ENCODE results near the gene ADAMTS14. TPM values are rescaled to one million over a fixed set of nuclear protein-coding genes. Genes with fewer than 3 reads are reported as not detected.

Gene ADAMTS14
- total RNA-seq, 1 experiment from 2014 or later: 1.6 TPM

- TF ChIP-seq CTCF (conservative IDR thresholded peaks at IDR 0.05): no peak
- DNase-seq: no peak
- no peaks in the 10 kb centered on the region for H3K9me3 ChIP-seq (ENCODE audit: control insufficient read depth, low read depth, low read length)
- H2AFZ ChIP-seq (ENCODE audit: low read length): no peak overlapping the region
- H3K56ac ChIP-seq (ENCODE audit: insufficient read length, low read depth, low read length): no peak overlapping the region
- no CpG with 5 or more reads among the region's 4 CpGs for WGBS (ENCODE audit: extremely low coverage, insufficient read length, low lambda C conversion rate)
- H3K79me2 ChIP-seq (ENCODE audit: insufficient read depth, low read length): no peaks in the 10 kb centered on the region
- H4K5ac ChIP-seq (ENCODE audit: insufficient read length, low read depth, low read length): no peak overlapping the region
- no peak overlapping the region for H4K8ac ChIP-seq (replicated peaks; ENCODE audit: insufficient read length, low read depth, low read length)
- H3K36me3 Mint-ChIP-seq (ENCODE audit: insufficient read depth in 1 of 3, low read depth in 3 of 3): peaks cover 8 to 18% (median 17%) of the 10 kb centered on the region in 3 experiments; a peak in 6 of 7 replicates
- H3K14ac ChIP-seq (ENCODE audit: insufficient read depth, low read length): no peak overlapping the region
- H3K4ac ChIP-seq (ENCODE audit: low read depth, low read length): no peak overlapping the region
- no peak overlapping the region for H2BK5ac ChIP-seq (ENCODE audit: insufficient read length, low read length)
- no peak overlapping the region for H2AK5ac ChIP-seq (ENCODE audit: insufficient read length, low read length)
- H3K27me3 Mint-ChIP-seq (ENCODE audit: low read depth): peaks cover 5% of the 10 kb centered on the region
- no peaks in the 10 kb centered on the region for H3K23me2 ChIP-seq (ENCODE audit: insufficient read length, low read depth, low read length, poor library complexity, severe bottlenecking)
- no peak overlapping the region for H3K4me2 ChIP-seq (ENCODE audit: insufficient read depth, insufficient read length, low read length)
- no peak overlapping the region for H2BK12ac ChIP-seq (ENCODE audit: insufficient read length, low read depth, low read length)
- H3K18ac ChIP-seq (ENCODE audit: insufficient read length, low read depth, low read length): no peak overlapping the region
- no peak overlapping the region for H2BK15ac ChIP-seq (ENCODE audit: low read depth, low read length)
- H3K27me3 ChIP-seq (ENCODE audit: insufficient read depth, low read length): no peaks in the 10 kb centered on the region
- no peaks in the 10 kb centered on the region for H4K20me1 ChIP-seq (ENCODE audit: control insufficient read depth, insufficient read depth, insufficient read length)
- H3K4me1 ChIP-seq (ENCODE audit: insufficient read depth, low read length): no peaks in the 10 kb centered on the region
- no peaks in the 10 kb centered on the region for H3K79me1 ChIP-seq (ENCODE audit: insufficient read depth, low read depth, low read length, poor library complexity, severe bottlenecking)
- no peak overlapping the region for H3K27ac Mint-ChIP-seq
- H2BK120ac ChIP-seq (ENCODE audit: low read depth, low read length, poor library complexity, severe bottlenecking): no peak overlapping the region
- H3K27ac ChIP-seq (ENCODE audit: insufficient read length, low read depth, low read length): no peak overlapping the region
- H3K4me1 Mint-ChIP-seq: no peaks in the 10 kb centered on the region
- H4K91ac ChIP-seq (ENCODE audit: insufficient read length, low read depth, low read length): no peak overlapping the region
- peaks cover 19 to 22% of the 10 kb centered on the region in 2 experiments for H3K9me3 Mint-ChIP-seq
- no peak overlapping the region for H3K23ac ChIP-seq (ENCODE audit: insufficient read length, low read depth, low read length)
- H2BK20ac ChIP-seq (ENCODE audit: low read depth, low read length, poor library complexity, severe bottlenecking): no peak overlapping the region
- H3T11ph ChIP-seq (ENCODE audit: low read length): no peak overlapping the region
- no peak overlapping the region for H3K4me3 Mint-ChIP-seq
- no peak overlapping the region for H3K9ac ChIP-seq (ENCODE audit: extremely low read depth, insufficient read length, low read length)
Measured at GRCh38 chr10:70769121-70769520, 96.8 kb downstream of the ADAMTS14 start.
